Esophagus muscularis mucosa (tissue), 4 donors: Measurements from ENCODE around the gene TACSTD2.

ENCODE experiments used
- CTCF ChIP-seq, 3 experiments: fragments of 200-600 bp in 2 of 3; fragments of 450-650 bp in 1 of 3; sonication (generic) in 2 of 3; IDR thresholded peaks; one replicate each; pipeline ENCODE4 v1.5.1; 2017 to 2019; ENCODE audit warnings: antibody characterized with exemption in 3 of 3, mild to moderate bottlenecking in 2 of 3, moderate library complexity in 1 of 3
- EP300 ChIP-seq: sonication (generic); formaldehyde crosslinking; IDR thresholded peaks from one replicate; pipeline ENCODE4 v1.6.1; 2017; ENCODE audit warnings: antibody characterized with exemption
- POLR2AphosphoS5 ChIP-seq, 2 donors: sonication (generic); formaldehyde crosslinking; IDR thresholded peaks; one replicate each; pipeline ENCODE4 v1.6.1; 2017; ENCODE audit warnings: antibody characterized with exemption in 2 of 2

DNA sequence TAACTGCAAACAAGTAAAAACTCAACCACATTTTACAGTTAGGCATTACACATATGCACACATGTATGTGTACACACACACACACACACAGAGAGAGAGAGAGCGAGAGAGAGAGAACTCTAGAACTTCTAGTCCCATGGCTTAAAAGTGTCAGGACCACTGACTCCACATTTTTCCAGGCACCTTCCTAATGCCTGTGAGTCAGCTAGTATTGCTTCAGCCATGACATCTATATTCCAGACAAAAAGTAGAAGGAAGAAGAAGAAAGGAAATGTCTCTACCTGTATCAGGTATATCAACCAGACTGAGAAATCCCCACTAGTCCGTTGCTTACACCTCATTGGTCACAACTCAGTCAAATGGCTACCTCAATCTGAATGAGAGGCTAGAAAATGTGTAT, 31.9 kb upstream of the TACSTD2 start:
- TF ChIP-seq CTCF (IDR thresholded peaks at IDR 0.05) (no peak), POLR2AphosphoS5 (IDR thresholded peaks at IDR 0.05) (no peak), EP300 (no peak)
